Smooth muscle cell (in vitro differentiated cells): ENCODE data around the gene PDE4D. TPM values are rescaled to one million over a fixed set of nuclear protein-coding genes. Genes with fewer than 3 reads are reported as not detected.
"Not testable (repeated sequence)": the region's sequence is repeated elsewhere in the genome, so short reads cannot be mapped to it uniquely, and the experiment has no call there.

ENCODE experiments used
- DNase-seq: peaks from one replicate; lab custom pipeline; 2025; ENCODE audit not compliant: unreplicated experiment; lab: John Stamatoyannopoulos, UW
- H2AFZ ChIP-seq: fragments of 200-600 bp; sonication (generic); 2 replicates; pipeline ENCODE4 v1.6.0; 2016; ENCODE audit warnings: antibody characterized with exemption, low read depth, mild to moderate bottlenecking
- H3F3A ChIP-seq: fragments of 200-600 bp; sonication (generic); 2 replicates; pipeline ENCODE4 v1.6.0; 2017; ENCODE audit warnings: antibody characterized with exemption, low read depth
- H3K27ac ChIP-seq: fragments of 200-600 bp; sonication (generic); 2 replicates; pipeline ENCODE4 v1.5.1; 2016; ENCODE audit warnings: low read depth, mild to moderate bottlenecking
- H3K27me3 ChIP-seq: fragments of 200-600 bp; sonication (generic); 2 replicates; pipeline ENCODE4 v1.6.1; 2016; ENCODE audit warnings: low read depth, mild to moderate bottlenecking
- H3K36me3 ChIP-seq: fragments of 200-600 bp; sonication (generic); 2 replicates; pipeline ENCODE4 v1.5.1; 2016; ENCODE audit warnings: low read depth
- H3K4me1 ChIP-seq: fragments of 200-600 bp; sonication (generic); 2 replicates; pipeline ENCODE4 v1.5.1; 2016; ENCODE audit warnings: low read depth
- H3K4me2 ChIP-seq: fragments of 200-600 bp; sonication (generic); 2 replicates; pipeline ENCODE4 v1.6.0; 2016; ENCODE audit warnings: mild to moderate bottlenecking
- H3K4me3 ChIP-seq: fragments of 200-600 bp; sonication (generic); 2 replicates; pipeline ENCODE4 v1.5.1; 2016; ENCODE audit warnings: mild to moderate bottlenecking
- H3K79me2 ChIP-seq: fragments of 200-600 bp; sonication (generic); 2 replicates; pipeline ENCODE4 v1.6.0; 2016; ENCODE audit warnings: low read depth, mild to moderate bottlenecking
- H3K9ac ChIP-seq: fragments of 200-600 bp; sonication (generic); 2 replicates; pipeline ENCODE4 v1.6.0; 2016; ENCODE audit warnings: low read depth
- H3K9me3 ChIP-seq: fragments of 200-600 bp; sonication (generic); replicated peaks from 2 replicates; pipeline ENCODE4 v1.5.1; 2016; ENCODE audit warnings: low read depth
- H4K20me1 ChIP-seq: fragments of 200-600 bp; sonication (generic); 2 replicates; pipeline ENCODE4 v1.6.0; 2016; ENCODE audit warnings: low read depth
- WGBS: methylation state at CpG from one replicate; pipeline ENCODE4 v1.1.7; 2016; ENCODE audit warnings: low lambda C conversion rate; 5-methylcytosine and 5-hydroxymethylcytosine counted together
- polyA plus RNA-seq: library from polyadenylated mRNA; unstranded; fragments of >200 nt; fragmentation: Nextera tagmentation; extraction: Ambion mirVana; gene quantifications from 2 replicates; pipeline ENCODE4 v1.2.1, GENCODE V29; 2016
- total RNA-seq: library from RNA; depleted of rRNA; stranded (reverse); fragments of >200 nt; gene quantifications from 2 replicates; pipeline ENCODE4 v1.2.3, GENCODE V29; 2014
- TF ChIP-seq, protein P1 (sequence below): fragments of 200-600 bp; sonication (generic); IDR thresholded peaks from 2 replicates; pipeline ENCODE4 v1.5.1; 2017; ENCODE audit warnings: borderline replicate concordance, mild to moderate bottlenecking, antibody characterized with exemption; ENCODE audit not compliant: insufficient read depth, poor library complexity, severe bottlenecking

Gene PDE4D
- total and polyA plus RNA-seq, 2 experiments from 2014 or later, result 16.4 to 61.0 TPM

- no peak overlapping the region for H3K4me2 ChIP-seq
- H3K27ac ChIP-seq, result no peak overlapping the region
- no peak overlapping the region for H3K4me3 ChIP-seq
- H2AFZ ChIP-seq, result no peak overlapping the region
- peaks cover 95% of the 10 kb centered on the region for H4K20me1 ChIP-seq
- no peak overlapping the region for H3K9ac ChIP-seq
- no peak for DNase-seq
- no peaks in the 10 kb centered on the region for H3F3A ChIP-seq
- peaks cover 13% of the 10 kb centered on the region for H3K4me1 ChIP-seq
- peaks cover 100% of the 10 kb centered on the region for H3K79me2 ChIP-seq
- H3K36me3 ChIP-seq, result no peaks in the 10 kb centered on the region
- no peaks in the 10 kb centered on the region for H3K9me3 ChIP-seq
- no peaks in the 10 kb centered on the region for H3K27me3 ChIP-seq
- TF ChIP-seq, protein P1, sequence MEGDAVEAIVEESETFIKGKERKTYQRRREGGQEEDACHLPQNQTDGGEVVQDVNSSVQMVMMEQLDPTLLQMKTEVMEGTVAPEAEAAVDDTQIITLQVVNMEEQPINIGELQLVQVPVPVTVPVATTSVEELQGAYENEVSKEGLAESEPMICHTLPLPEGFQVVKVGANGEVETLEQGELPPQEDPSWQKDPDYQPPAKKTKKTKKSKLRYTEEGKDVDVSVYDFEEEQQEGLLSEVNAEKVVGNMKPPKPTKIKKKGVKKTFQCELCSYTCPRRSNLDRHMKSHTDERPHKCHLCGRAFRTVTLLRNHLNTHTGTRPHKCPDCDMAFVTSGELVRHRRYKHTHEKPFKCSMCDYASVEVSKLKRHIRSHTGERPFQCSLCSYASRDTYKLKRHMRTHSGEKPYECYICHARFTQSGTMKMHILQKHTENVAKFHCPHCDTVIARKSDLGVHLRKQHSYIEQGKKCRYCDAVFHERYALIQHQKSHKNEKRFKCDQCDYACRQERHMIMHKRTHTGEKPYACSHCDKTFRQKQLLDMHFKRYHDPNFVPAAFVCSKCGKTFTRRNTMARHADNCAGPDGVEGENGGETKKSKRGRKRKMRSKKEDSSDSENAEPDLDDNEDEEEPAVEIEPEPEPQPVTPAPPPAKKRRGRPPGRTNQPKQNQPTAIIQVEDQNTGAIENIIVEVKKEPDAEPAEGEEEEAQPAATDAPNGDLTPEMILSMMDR, result no peak
These were observed 892.4 kb downstream of the PDE4D start for GRCh38 chr5:59001154-59001553.

- H3K36me3 ChIP-seq, result no peaks in the 10 kb centered on the region
- TF ChIP-seq, protein P1, result no peak
- H3K9ac ChIP-seq, result no peak overlapping the region
- WGBS, result 91% methylated on average over 3 of the region's 3 CpGs
- H2AFZ ChIP-seq, result no peak overlapping the region
- H3K27ac ChIP-seq, result no peak overlapping the region
- no peak for DNase-seq
- H3K4me2 ChIP-seq, result no peak overlapping the region
- H3K27me3 ChIP-seq, result no peaks in the 10 kb centered on the region
- no peak overlapping the region for H3K4me3 ChIP-seq
- H3K9me3 ChIP-seq, result no peaks in the 10 kb centered on the region
- peaks cover 93% of the 10 kb centered on the region for H4K20me1 ChIP-seq
- H3F3A ChIP-seq, result no peaks in the 10 kb centered on the region
- H3K4me1 ChIP-seq, result peaks cover 13% of the 10 kb centered on the region
- H3K79me2 ChIP-seq, result peaks cover 100% of the 10 kb centered on the region
These were observed 893.3 kb downstream of the PDE4D start for GRCh38 chr5:59000211-59000610.

- DNase-seq, result no peak
- WGBS, result 96% methylated on average over 7 of the region's 7 CpGs
- peaks cover 93% of the 10 kb centered on the region for H4K20me1 ChIP-seq
- H3K27me3 ChIP-seq, result no peaks in the 10 kb centered on the region
- no peak overlapping the region for H3K27ac ChIP-seq
- H3K4me3 ChIP-seq, result no peak overlapping the region
- H3F3A ChIP-seq, result no peaks in the 10 kb centered on the region
- TF ChIP-seq, protein P1, result no peak
- peaks cover 13% of the 10 kb centered on the region for H3K4me1 ChIP-seq
- no peaks in the 10 kb centered on the region for H3K36me3 ChIP-seq
- H3K4me2 ChIP-seq, result no peak overlapping the region
- no peaks in the 10 kb centered on the region for H3K9me3 ChIP-seq
- no peak overlapping the region for H3K9ac ChIP-seq
- H3K79me2 ChIP-seq, result peaks cover 100% of the 10 kb centered on the region
- H2AFZ ChIP-seq, result no peak overlapping the region
These were observed 893.7 kb downstream of the PDE4D start for GRCh38 chr5:58999804-59000203.

- H3K9ac ChIP-seq, result no peak overlapping the region
- no peaks in the 10 kb centered on the region for H3K36me3 ChIP-seq
- H3F3A ChIP-seq, result no peaks in the 10 kb centered on the region
- H3K4me2 ChIP-seq, result no peak overlapping the region
- TF ChIP-seq, protein P1, result no peak
- H3K9me3 ChIP-seq, result no peaks in the 10 kb centered on the region
- WGBS, result 93% methylated on average over 2 of the region's 2 CpGs
- peaks cover 91% of the 10 kb centered on the region for H4K20me1 ChIP-seq
- H3K79me2 ChIP-seq, result peaks cover 98% of the 10 kb centered on the region
- DNase-seq, result no peak
- no peak overlapping the region for H3K27ac ChIP-seq
- H2AFZ ChIP-seq, result no peak overlapping the region
- H3K27me3 ChIP-seq, result no peaks in the 10 kb centered on the region
- peaks cover 13% of the 10 kb centered on the region for H3K4me1 ChIP-seq
- no peak overlapping the region for H3K4me3 ChIP-seq
These were observed 895.0 kb downstream of the PDE4D start for GRCh38 chr5:58998544-58998943.

- not testable (repeated sequence) for DNase-seq, H3K4me1 ChIP-seq, H2AFZ ChIP-seq, H3K4me2 ChIP-seq, H3K27ac ChIP-seq, H3K9me3 ChIP-seq, H3F3A ChIP-seq, H3K27me3 ChIP-seq, H3K9ac ChIP-seq, H3K4me3 ChIP-seq
- Histone ChIP-seq H3K36me3 (peaks cover 17% of the 10 kb centered on the region), H3K79me2 (peaks cover 86% of the 10 kb centered on the region), H4K20me1 (peaks cover 79% of the 10 kb centered on the region)
- 96% methylated on average over 3 of the region's 3 CpGs for WGBS
These were observed 897.7 kb downstream of the PDE4D start for GRCh38 chr5:58995779-58996178.
